Liver (tissue), 3 donors: ENCODE data around the gene C11orf24.

Experiments used
- CTCF ChIP-seq: fragments of 150-350 bp; IDR thresholded peaks from 2 replicates; pipeline ENCODE4 v1.5.1; 2017; ENCODE audit warnings: improper control_type of control experiment, low read depth, low read length; ENCODE audit not compliant: missing input control
- EGR1 ChIP-seq, 2 donors: IDR thresholded peaks; 2 replicates each; pipeline ENCODE4 v1.6.1; 2016 to 2018; ENCODE audit warnings: antibody characterized with exemption in 2 of 2, low read depth in 2 of 2
- GABPA ChIP-seq, 2 donors: IDR thresholded peaks in 1 of 2; conservative IDR thresholded peaks in 1 of 2; 2 replicates each; pipeline ENCODE4 v1.6.1; 2016; ENCODE audit warnings: antibody characterized with exemption in 2 of 2, mild to moderate bottlenecking in 1 of 2, moderate library complexity in 1 of 2
- RAD21 ChIP-seq, 2 donors: IDR thresholded peaks; 2 replicates each; pipeline ENCODE4 v1.6.1; 2016; ENCODE audit warnings: antibody characterized with exemption in 2 of 2, mild to moderate bottlenecking in 2 of 2
- SP1 ChIP-seq: IDR thresholded peaks from 2 replicates; pipeline ENCODE4 v1.6.1; 2018; ENCODE audit warnings: antibody characterized with exemption, mild to moderate bottlenecking
- TAF1 ChIP-seq: conservative IDR thresholded peaks from 2 replicates; pipeline ENCODE4 v1.6.1; 2016; ENCODE audit warnings: antibody characterized with exemption, mild to moderate bottlenecking
- YY1 ChIP-seq: IDR thresholded peaks from 2 replicates; pipeline ENCODE4 v1.6.1; 2016; ENCODE audit warnings: antibody characterized with exemption, mild to moderate bottlenecking
- TF ChIP-seq, protein P1 (sequence below): IDR thresholded peaks from 2 replicates; pipeline ENCODE4 v1.6.1; 2016; ENCODE audit warnings: antibody characterized with exemption, mild to moderate bottlenecking
- TF ChIP-seq, protein P2 (sequence below): IDR thresholded peaks from 2 replicates; pipeline ENCODE4 v1.6.1; 2016; ENCODE audit warnings: antibody characterized with exemption
- donor health status: healthy.
- donor health status: healthy.

DNA sequence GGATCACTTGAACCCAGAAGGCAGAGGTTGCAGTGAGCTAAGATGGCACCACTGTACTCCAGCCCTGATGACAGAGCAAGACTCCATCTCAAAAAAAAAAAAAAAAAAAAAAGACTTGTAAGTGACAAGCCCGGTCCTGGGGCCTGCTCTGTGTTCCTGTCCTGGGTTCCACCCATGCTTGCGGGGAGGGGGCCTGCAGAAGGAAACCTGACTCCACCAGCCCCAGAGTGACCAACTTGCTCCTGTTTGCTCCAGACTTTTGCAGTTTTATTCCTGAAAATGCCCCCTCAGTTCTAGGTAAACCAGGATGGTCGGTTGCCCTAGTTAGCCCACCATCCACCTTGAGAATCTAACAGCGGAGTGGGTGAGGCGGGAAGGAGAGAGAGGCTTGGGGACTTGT lies 30.5 kb upstream of the C11orf24 start:
- TF ChIP-seq SP1 (no peak), CTCF (no peak), GABPA (IDR thresholded peaks at IDR 0.05 in 1 of 2, conservative IDR thresholded peaks at IDR 0.05 in 1 of 2) (no peak), YY1 (no peak), TAF1 (no peak), EGR1 (IDR thresholded peaks at IDR 0.05; ENCODE audit: low read depth in 2 of 2) (no peak), RAD21 (IDR thresholded peaks at IDR 0.05) (no peak)
- TF ChIP-seq, protein P1, sequence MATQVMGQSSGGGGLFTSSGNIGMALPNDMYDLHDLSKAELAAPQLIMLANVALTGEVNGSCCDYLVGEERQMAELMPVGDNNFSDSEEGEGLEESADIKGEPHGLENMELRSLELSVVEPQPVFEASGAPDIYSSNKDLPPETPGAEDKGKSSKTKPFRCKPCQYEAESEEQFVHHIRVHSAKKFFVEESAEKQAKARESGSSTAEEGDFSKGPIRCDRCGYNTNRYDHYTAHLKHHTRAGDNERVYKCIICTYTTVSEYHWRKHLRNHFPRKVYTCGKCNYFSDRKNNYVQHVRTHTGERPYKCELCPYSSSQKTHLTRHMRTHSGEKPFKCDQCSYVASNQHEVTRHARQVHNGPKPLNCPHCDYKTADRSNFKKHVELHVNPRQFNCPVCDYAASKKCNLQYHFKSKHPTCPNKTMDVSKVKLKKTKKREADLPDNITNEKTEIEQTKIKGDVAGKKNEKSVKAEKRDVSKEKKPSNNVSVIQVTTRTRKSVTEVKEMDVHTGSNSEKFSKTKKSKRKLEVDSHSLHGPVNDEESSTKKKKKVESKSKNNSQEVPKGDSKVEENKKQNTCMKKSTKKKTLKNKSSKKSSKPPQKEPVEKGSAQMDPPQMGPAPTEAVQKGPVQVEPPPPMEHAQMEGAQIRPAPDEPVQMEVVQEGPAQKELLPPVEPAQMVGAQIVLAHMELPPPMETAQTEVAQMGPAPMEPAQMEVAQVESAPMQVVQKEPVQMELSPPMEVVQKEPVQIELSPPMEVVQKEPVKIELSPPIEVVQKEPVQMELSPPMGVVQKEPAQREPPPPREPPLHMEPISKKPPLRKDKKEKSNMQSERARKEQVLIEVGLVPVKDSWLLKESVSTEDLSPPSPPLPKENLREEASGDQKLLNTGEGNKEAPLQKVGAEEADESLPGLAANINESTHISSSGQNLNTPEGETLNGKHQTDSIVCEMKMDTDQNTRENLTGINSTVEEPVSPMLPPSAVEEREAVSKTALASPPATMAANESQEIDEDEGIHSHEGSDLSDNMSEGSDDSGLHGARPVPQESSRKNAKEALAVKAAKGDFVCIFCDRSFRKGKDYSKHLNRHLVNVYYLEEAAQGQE, result no peak
- TF ChIP-seq, protein P2, sequence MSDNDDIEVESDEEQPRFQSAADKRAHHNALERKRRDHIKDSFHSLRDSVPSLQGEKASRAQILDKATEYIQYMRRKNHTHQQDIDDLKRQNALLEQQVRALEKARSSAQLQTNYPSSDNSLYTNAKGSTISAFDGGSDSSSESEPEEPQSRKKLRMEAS, result no peak
